HL-60 (cell line): ENCODE data around the gene HORMAD2.

ENCODE experiments used
- DNase-seq, 2 experiments: peaks; one replicate each; pipeline ENCODE4 v3.0.0-alpha.2; 2010 to 2020; ENCODE audit warnings: low read depth in 1 of 2, low spot score in 1 of 2
- H3K27ac ChIP-seq: fragments of 250-450 bp; sonication (Bioruptor Pico); replicated peaks from 2 replicates; pipeline ENCODE4 v1.5.1; 2020; ENCODE audit warnings: mild to moderate bottlenecking, moderate library complexity
- H3K27me3 ChIP-seq: fragments of 250-450 bp; sonication (Bioruptor Pico); 2 replicates; pipeline ENCODE4 v1.5.1; 2021; ENCODE audit warnings: mild to moderate bottlenecking, moderate library complexity; ENCODE audit not compliant: insufficient read depth, poor library complexity, severe bottlenecking
- H3K4me3 ChIP-seq: replicated peaks from 2 replicates; pipeline ENCODE4 v1.5.1; 2011; ENCODE audit warnings: mild to moderate bottlenecking, control low read depth, low read length; ENCODE audit not compliant: insufficient read depth
- CTCF ChIP-seq: IDR thresholded peaks from one replicate; pipeline ENCODE4 v1.5.1; 2011; ENCODE audit warnings: low read length, control low read depth, inconsistent platforms; ENCODE audit not compliant: insufficient read depth
- GABPA ChIP-seq: IDR thresholded peaks from 2 replicates; pipeline ENCODE4 v1.6.1; 2012; ENCODE audit warnings: low read depth
- POLR2AphosphoS5 ChIP-seq: IDR thresholded peaks from 2 replicates; pipeline ENCODE4 v1.6.1; 2012; ENCODE audit warnings: low read depth
- REST ChIP-seq: IDR thresholded peaks from 2 replicates; pipeline ENCODE4 v1.6.1; 2012; ENCODE audit warnings: low read depth; ENCODE audit not compliant: insufficient replicate concordance
- SPI1 ChIP-seq: IDR thresholded peaks from 2 replicates; pipeline ENCODE4 v1.6.1; 2012; ENCODE audit warnings: low read depth, mild to moderate bottlenecking, borderline replicate concordance

The HORMAD2 gene

GRCh38 chr22:30223303-30223702, 143.0 kb downstream of the HORMAD2 start:
- no peak for DNase-seq
- peaks cover 13% of the 10 kb centered on the region for H3K27me3 ChIP-seq
- H3K4me3 ChIP-seq, result no peak overlapping the region
- H3K27ac ChIP-seq, result no peak overlapping the region
- TF ChIP-seq SPI1 (no peak), REST (no peak), CTCF (no peak), POLR2AphosphoS5 (no peak), GABPA (no peak)

GRCh38 chr22:30224161-30224857, 144.0 kb downstream of the HORMAD2 start:
- no peak for DNase-seq
- Histone ChIP-seq H3K27me3 (peaks cover 16% of the 10 kb centered on the region), H3K4me3 (no peak overlapping the region), H3K27ac (no peak overlapping the region)
- no peak for TF ChIP-seq SPI1
- no peak for TF ChIP-seq POLR2AphosphoS5
- no peak for TF ChIP-seq GABPA
- TF ChIP-seq REST, result no peak
- no peak for TF ChIP-seq CTCF

- H3K4me3 ChIP-seq, result no peak overlapping the region
- DNase-seq, result no peak
- no peak overlapping the region for H3K27ac ChIP-seq
- no peak for TF ChIP-seq GABPA
- no peak for TF ChIP-seq POLR2AphosphoS5
- TF ChIP-seq SPI1, result no peak
- TF ChIP-seq REST, result no peak
- no peak for TF ChIP-seq CTCF
- peaks cover 16% of the 10 kb centered on the region for H3K27me3 ChIP-seq
These were observed 145.1 kb downstream of the HORMAD2 start for GRCh38 chr22:30225220-30225927.
